ENCODE results near the gene SRMS. TPM values are rescaled to one million over a fixed set of nuclear protein-coding genes. Genes with fewer than 3 reads are reported as not detected.

SRMS gene
- total and polyA plus RNA-seq, 2 donors (not counting 1 experiment from before 2014, with no cell fraction given), result 0.17 to 0.54 TPM

DNA sequence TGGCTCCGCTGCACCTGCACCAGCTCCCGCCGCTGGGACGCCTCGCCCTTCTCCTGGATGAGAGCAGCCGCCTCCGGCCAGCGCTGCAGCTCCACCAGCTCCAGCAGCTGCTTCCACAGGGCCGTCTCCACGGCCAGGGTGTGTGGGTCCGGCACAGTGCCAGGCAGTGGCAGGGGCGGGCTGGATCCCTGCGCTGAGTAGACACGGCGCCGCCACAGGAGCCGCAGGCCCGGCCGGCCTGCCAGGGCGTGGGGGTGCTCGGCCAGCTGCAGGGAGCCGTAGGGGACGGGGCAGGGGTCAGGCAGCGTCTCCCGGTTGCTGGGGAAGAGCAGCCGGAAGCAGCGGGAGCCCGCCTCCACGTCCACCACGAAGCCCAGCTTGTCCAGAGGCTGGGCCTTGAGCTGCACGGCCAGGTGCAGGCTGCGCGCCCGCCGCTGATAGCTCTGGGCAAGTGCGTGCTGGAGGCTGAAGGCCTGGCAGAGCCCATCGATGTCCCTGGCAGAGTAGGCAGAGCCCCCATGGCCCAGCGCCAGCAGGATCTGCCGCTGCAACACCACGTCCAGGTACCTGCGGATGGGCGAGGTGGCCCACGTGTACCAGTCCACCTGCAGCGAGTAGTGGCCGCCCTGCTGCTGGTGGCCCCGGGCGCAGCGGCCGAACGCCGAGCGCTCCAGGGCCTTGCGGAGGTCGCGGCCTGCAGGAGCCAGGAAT lies 15.8 kb upstream of the SRMS start:
- Histone ChIP-seq H3K27ac (ENCODE audit: low read length in 2 of 2) (no peak overlapping the region), H3K36me3 (replicated peaks in 1 of 2; ENCODE audit: control extremely low read depth in 1 of 2, control insufficient read depth in 1 of 2, extremely low read depth in 1 of 2, insufficient read depth in 2 of 2, low read length in 1 of 2) (peaks cover 0 to 62% of the 10 kb centered on the region in 2 experiments), H3K4me3 (ENCODE audit: control extremely low read depth in 1 of 5, extremely low read depth in 1 of 5, insufficient read depth in 1 of 5, low read depth in 2 of 5, low read length in 4 of 5) (no peak overlapping the region), H3K4me1 (ENCODE audit: control insufficient read depth in 2 of 2, insufficient read depth in 2 of 2, low read length in 2 of 2) (peaks cover 18 to 25% of the 10 kb centered on the region in 2 donors), H4K20me1 (ENCODE audit: control insufficient read depth, insufficient read depth, low read length, poor library complexity, severe bottlenecking) (peaks cover 85% of the 10 kb centered on the region), H3K79me2 (ENCODE audit: control insufficient read depth, insufficient read depth, low read length) (peaks cover 5% of the 10 kb centered on the region), H3K9ac (ENCODE audit: low read length) (no peak overlapping the region), H3K27me3 (replicated peaks in 1 of 4; ENCODE audit: control extremely low read depth in 1 of 4, control insufficient read depth in 3 of 4, insufficient read depth in 4 of 4, low read length in 3 of 4) (no peaks in the 10 kb centered on the region), H3K9me3 (ENCODE audit: control extremely low read depth in 1 of 3, control insufficient read depth in 2 of 3, insufficient read depth in 1 of 3, low read length in 2 of 3) (peaks cover 0 to 9% (median 0%) of the 10 kb centered on the region in 3 donors), H3K4me2 (replicated peaks; ENCODE audit: low read depth, low read length, poor library complexity, severe bottlenecking) (no peak overlapping the region), H2AFZ (ENCODE audit: insufficient read depth, low read depth, low read length, poor library complexity, severe bottlenecking) (no peak overlapping the region)
- no peak overlapping the region for H3K27ac Mint-ChIP-seq
- WGBS (ENCODE audit: insufficient coverage), result 96% methylated on average over 55 of the region's 55 CpGs
- no peak overlapping the region for H3K4me3 Mint-ChIP-seq
- intact Hi-C loops (cut with micrococcal nuclease), result no loop called here
- H3K9me3 Mint-ChIP-seq (ENCODE audit: insufficient read depth), result no peaks in the 10 kb centered on the region
- DNase-seq (no peak), ATAC-seq (ENCODE audit: low read depth) (no peak)
- CTCF ChIA-PET, result no interaction called here
- H3K4me1 Mint-ChIP-seq, result peaks cover 19% of the 10 kb centered on the region
- H3K27me3 Mint-ChIP-seq, result no peaks in the 10 kb centered on the region
- TF ChIP-seq EZH2 (IDR thresholded peaks at IDR 0.05; ENCODE audit: borderline replicate concordance, insufficient read depth, low read depth, low read length, poor library complexity, severe bottlenecking), result no peak
- TF ChIP-seq, protein P1, sequence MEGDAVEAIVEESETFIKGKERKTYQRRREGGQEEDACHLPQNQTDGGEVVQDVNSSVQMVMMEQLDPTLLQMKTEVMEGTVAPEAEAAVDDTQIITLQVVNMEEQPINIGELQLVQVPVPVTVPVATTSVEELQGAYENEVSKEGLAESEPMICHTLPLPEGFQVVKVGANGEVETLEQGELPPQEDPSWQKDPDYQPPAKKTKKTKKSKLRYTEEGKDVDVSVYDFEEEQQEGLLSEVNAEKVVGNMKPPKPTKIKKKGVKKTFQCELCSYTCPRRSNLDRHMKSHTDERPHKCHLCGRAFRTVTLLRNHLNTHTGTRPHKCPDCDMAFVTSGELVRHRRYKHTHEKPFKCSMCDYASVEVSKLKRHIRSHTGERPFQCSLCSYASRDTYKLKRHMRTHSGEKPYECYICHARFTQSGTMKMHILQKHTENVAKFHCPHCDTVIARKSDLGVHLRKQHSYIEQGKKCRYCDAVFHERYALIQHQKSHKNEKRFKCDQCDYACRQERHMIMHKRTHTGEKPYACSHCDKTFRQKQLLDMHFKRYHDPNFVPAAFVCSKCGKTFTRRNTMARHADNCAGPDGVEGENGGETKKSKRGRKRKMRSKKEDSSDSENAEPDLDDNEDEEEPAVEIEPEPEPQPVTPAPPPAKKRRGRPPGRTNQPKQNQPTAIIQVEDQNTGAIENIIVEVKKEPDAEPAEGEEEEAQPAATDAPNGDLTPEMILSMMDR (IDR thresholded peaks at IDR 0.05), result no peak
- POLR2A ChIA-PET, result interaction anchor here (1.1 to 1.6 kb wide), 4 partner anchors 10 to 78 kb away, joined by 3 to 4 read pairs (median 4); partner anchors contain the start of gene HELZ2
